Osteoblast (primary cell): ENCODE measurements around the gene HEATR5A. TPM values are rescaled to one million over a fixed set of nuclear protein-coding genes. Genes with fewer than 3 reads are reported as not detected.
"Not testable (repeated sequence)": the region's sequence is repeated elsewhere in the genome, so short reads cannot be mapped to it uniquely, and the experiment has no call there.

Experiments
- DNase-seq: peaks from one replicate; pipeline ENCODE4 v3.0.0; 2011; ENCODE audit warnings: low spot score, mixed read lengths; ENCODE audit not compliant: insufficient read length; ENCODE audit errors: missing footprints
- H2AFZ ChIP-seq: 2 replicates; pipeline ENCODE4 v1.6.0; 2011; ENCODE audit warnings: mild to moderate bottlenecking, low read length
- H3K27ac ChIP-seq: 2 replicates; pipeline ENCODE4 v1.5.1; 2011; ENCODE audit warnings: mild to moderate bottlenecking, low read depth, low read length, moderate library complexity
- H3K27me3 ChIP-seq: 2 replicates; pipeline ENCODE4 v1.6.0; 2012; ENCODE audit warnings: mild to moderate bottlenecking, control low read depth, inconsistent platforms, low read length, moderate library complexity; ENCODE audit not compliant: insufficient read depth
- H3K36me3 ChIP-seq: 2 replicates; pipeline ENCODE4 v1.5.1; 2011; ENCODE audit warnings: mild to moderate bottlenecking, low read length, control low read depth, moderate library complexity; ENCODE audit not compliant: insufficient read depth
- H3K4me1 ChIP-seq: 2 replicates; pipeline ENCODE4 v1.5.1; 2011; ENCODE audit warnings: mild to moderate bottlenecking, low read length, control low read depth, moderate library complexity; ENCODE audit not compliant: insufficient read depth
- H3K4me2 ChIP-seq: 2 replicates; pipeline ENCODE4 v1.6.0; 2011; ENCODE audit warnings: mild to moderate bottlenecking, low read length; ENCODE audit not compliant: insufficient read depth
- H3K4me3 ChIP-seq: fragments of 200-600 bp; sonication (generic); 3 replicates; pipeline ENCODE4 v1.5.1; 2012; ENCODE audit warnings: mild to moderate bottlenecking, low read length, inconsistent platforms; ENCODE audit not compliant: insufficient read depth
- H3K79me2 ChIP-seq: 2 replicates; pipeline ENCODE4 v1.6.0; 2012; ENCODE audit warnings: mild to moderate bottlenecking, low read length, control low read depth, inconsistent platforms; ENCODE audit not compliant: insufficient read depth
- H3K9me3 ChIP-seq: 2 replicates; pipeline ENCODE4 v1.5.1; 2011; ENCODE audit warnings: low read depth, low read length, control low read depth
- H4K20me1 ChIP-seq: 2 replicates; pipeline ENCODE4 v1.6.0; 2012; ENCODE audit warnings: mild to moderate bottlenecking, low read length, control low read depth; ENCODE audit not compliant: insufficient read depth
- CTCF ChIP-seq: IDR thresholded peaks from 2 replicates; pipeline ENCODE4 v1.5.1; 2011; ENCODE audit warnings: mild to moderate bottlenecking, low read depth, low read length, moderate library complexity; ENCODE audit errors: extremely low read depth
- total RNA-seq: library from RNA; depleted of rRNA; stranded (reverse); fragments of >200 nt; gene quantifications from 2 replicates; pipeline ENCODE4 v1.2.3, GENCODE V29; 2012

Gene HEATR5A
- total RNA-seq, 1 donor = 46.0 TPM

- H4K20me1 ChIP-seq = no peaks in the 10 kb centered on the region
- no peak overlapping the region for H2AFZ ChIP-seq
- no peak for TF ChIP-seq CTCF
- peak; percentile 76 for DNase-seq
- no peaks in the 10 kb centered on the region for H3K27me3 ChIP-seq
- H3K4me1 ChIP-seq = peaks cover 13% of the 10 kb centered on the region
- H3K9me3 ChIP-seq = no peaks in the 10 kb centered on the region
- H3K4me3 ChIP-seq = no peak overlapping the region
- no peak overlapping the region for H3K4me2 ChIP-seq
- H3K27ac ChIP-seq = peak overlapping the region; percentile 54
- no peaks in the 10 kb centered on the region for H3K79me2 ChIP-seq
- H3K36me3 ChIP-seq = peaks cover 6% of the 10 kb centered on the region
These were observed 21.1 kb upstream of the HEATR5A start for GRCh38 chr14:31441273-31442111.

- H3K9me3 ChIP-seq = no peaks in the 10 kb centered on the region
- no peak overlapping the region for H3K4me2 ChIP-seq
- H2AFZ ChIP-seq = no peak overlapping the region
- H3K27ac ChIP-seq = no peak overlapping the region
- peaks cover 13% of the 10 kb centered on the region for H3K4me1 ChIP-seq
- no peaks in the 10 kb centered on the region for H3K27me3 ChIP-seq
- H3K79me2 ChIP-seq = no peaks in the 10 kb centered on the region
- H3K4me3 ChIP-seq = no peak overlapping the region
- peaks cover 6% of the 10 kb centered on the region for H3K36me3 ChIP-seq
- no peaks in the 10 kb centered on the region for H4K20me1 ChIP-seq
- no peak for TF ChIP-seq CTCF
- DNase-seq = no peak
These were observed 19.9 kb upstream of the HEATR5A start for GRCh38 chr14:31440280-31440679.

- Histone ChIP-seq H3K27ac (no peak overlapping the region), H3K9me3 (no peaks in the 10 kb centered on the region), H3K4me3 (no peak overlapping the region), H3K79me2 (no peaks in the 10 kb centered on the region), H3K36me3 (peaks cover 4% of the 10 kb centered on the region), H3K4me1 (peaks cover 20% of the 10 kb centered on the region), H2AFZ (no peak overlapping the region), H4K20me1 (no peaks in the 10 kb centered on the region), H3K27me3 (no peaks in the 10 kb centered on the region), H3K4me2 (no peak overlapping the region)
- DNase-seq = no peak
- no peak for TF ChIP-seq CTCF
These were observed 19.2 kb upstream of the HEATR5A start for GRCh38 chr14:31439561-31439960.

- DNase-seq, H3K36me3 ChIP-seq, H4K20me1 ChIP-seq, H3K4me2 ChIP-seq, H3K27ac ChIP-seq, H3K4me3 ChIP-seq, H2AFZ ChIP-seq, H3K79me2 ChIP-seq, H3K9me3 ChIP-seq, H3K27me3 ChIP-seq: not testable (repeated sequence)
- H3K4me1 ChIP-seq = peaks cover 16% of the 10 kb centered on the region
These were observed 16.8 kb upstream of the HEATR5A start for GRCh38 chr14:31437045-31437691.
